ENCODE results near the gene ST6GAL1.

DNA sequence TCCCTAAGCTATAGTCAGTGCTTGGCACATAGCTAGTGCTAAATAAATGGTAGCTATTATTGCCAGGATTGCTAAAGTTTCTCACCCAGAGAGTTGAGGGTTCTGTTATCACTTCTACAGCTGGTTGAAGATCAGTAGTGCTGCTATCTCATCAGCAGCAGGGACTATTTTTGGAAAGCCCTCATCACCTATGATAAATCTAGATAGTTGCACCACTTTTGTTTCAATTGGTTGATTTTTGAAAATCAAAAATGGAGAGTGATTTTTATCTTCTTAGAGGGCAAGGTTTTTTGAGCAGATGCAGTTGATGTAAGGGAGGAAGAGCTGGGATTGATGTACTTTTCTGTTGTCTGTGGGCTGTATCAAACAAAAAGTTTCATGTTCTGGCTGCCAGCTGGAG is 101.6 kb downstream of the ST6GAL1 start:
- TF ChIP-seq, protein P1, sequence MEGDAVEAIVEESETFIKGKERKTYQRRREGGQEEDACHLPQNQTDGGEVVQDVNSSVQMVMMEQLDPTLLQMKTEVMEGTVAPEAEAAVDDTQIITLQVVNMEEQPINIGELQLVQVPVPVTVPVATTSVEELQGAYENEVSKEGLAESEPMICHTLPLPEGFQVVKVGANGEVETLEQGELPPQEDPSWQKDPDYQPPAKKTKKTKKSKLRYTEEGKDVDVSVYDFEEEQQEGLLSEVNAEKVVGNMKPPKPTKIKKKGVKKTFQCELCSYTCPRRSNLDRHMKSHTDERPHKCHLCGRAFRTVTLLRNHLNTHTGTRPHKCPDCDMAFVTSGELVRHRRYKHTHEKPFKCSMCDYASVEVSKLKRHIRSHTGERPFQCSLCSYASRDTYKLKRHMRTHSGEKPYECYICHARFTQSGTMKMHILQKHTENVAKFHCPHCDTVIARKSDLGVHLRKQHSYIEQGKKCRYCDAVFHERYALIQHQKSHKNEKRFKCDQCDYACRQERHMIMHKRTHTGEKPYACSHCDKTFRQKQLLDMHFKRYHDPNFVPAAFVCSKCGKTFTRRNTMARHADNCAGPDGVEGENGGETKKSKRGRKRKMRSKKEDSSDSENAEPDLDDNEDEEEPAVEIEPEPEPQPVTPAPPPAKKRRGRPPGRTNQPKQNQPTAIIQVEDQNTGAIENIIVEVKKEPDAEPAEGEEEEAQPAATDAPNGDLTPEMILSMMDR (IDR thresholded peaks at IDR 0.05) = no peak
- TF ChIP-seq POLR2AphosphoS5 (IDR thresholded peaks at IDR 0.05) (no peak), POLR2A (IDR thresholded peaks at IDR 0.05) (no peak)

All from gastroesophageal sphincter (tissue), 3 donors.